H9 (cell line): ENCODE data around the gene SLC26A6. TPM values are rescaled to one million over a fixed set of nuclear protein-coding genes. Genes with fewer than 3 reads are reported as not detected.
A peak's percentile ranks its signal among the peaks of the same experiment; 100 is the strongest.

ENCODE experiments used
- DNase-seq: peaks from one replicate; pipeline ENCODE4 v3.0.0-alpha.2; 2017
- H2AFZ ChIP-seq: one replicate; pipeline ENCODE4 v1.6.1; 2013; ENCODE audit warnings: mild to moderate bottlenecking, low read length, control low read depth, moderate library complexity
- H2AK5ac ChIP-seq: 2 replicates; pipeline ENCODE4 v1.6.1; 2013; ENCODE audit warnings: low read length, control low read depth, mixed read lengths; ENCODE audit not compliant: insufficient read length
- H2BK120ac ChIP-seq: one replicate; pipeline ENCODE4 v1.6.1; 2013; ENCODE audit warnings: low read depth, mild to moderate bottlenecking, low read length, control low read depth, inconsistent platforms; ENCODE audit not compliant: poor library complexity, severe bottlenecking
- H2BK12ac ChIP-seq: 2 replicates; pipeline ENCODE4 v1.6.1; 2013; ENCODE audit warnings: low read length, control low read depth, mixed read lengths, low read depth; ENCODE audit not compliant: insufficient read length
- H2BK15ac ChIP-seq: 2 replicates; pipeline ENCODE4 v1.6.1; 2013; ENCODE audit warnings: low read depth, low read length, control low read depth
- H2BK20ac ChIP-seq: one replicate; pipeline ENCODE4 v1.6.1; 2013; ENCODE audit warnings: low read depth, mild to moderate bottlenecking, low read length, control low read depth, inconsistent platforms; ENCODE audit not compliant: poor library complexity, severe bottlenecking
- H2BK5ac ChIP-seq: 2 replicates; pipeline ENCODE4 v1.6.1; 2013; ENCODE audit warnings: low read length, control low read depth, mixed read lengths; ENCODE audit not compliant: insufficient read length
- H3K14ac ChIP-seq: 2 replicates; pipeline ENCODE4 v1.6.1; 2013; ENCODE audit warnings: low read length, control low read depth; ENCODE audit not compliant: insufficient read depth
- H3K18ac ChIP-seq: 2 replicates; pipeline ENCODE4 v1.6.1; 2013; ENCODE audit warnings: low read depth, mild to moderate bottlenecking, mixed read lengths, low read length, control low read depth; ENCODE audit not compliant: insufficient read length
- H3K23ac ChIP-seq: 2 replicates; pipeline ENCODE4 v1.6.1; 2013; ENCODE audit warnings: low read length, control low read depth, mixed read lengths, low read depth; ENCODE audit not compliant: insufficient read length
- H3K23me2 ChIP-seq: 2 replicates; pipeline ENCODE4 v1.6.1; 2013; ENCODE audit warnings: low read depth, mild to moderate bottlenecking, mixed read lengths, low read length, control low read depth; ENCODE audit not compliant: insufficient read length, poor library complexity, severe bottlenecking
- H3K27ac ChIP-seq: 2 replicates; pipeline ENCODE4 v1.5.1; 2013; ENCODE audit warnings: low read length, control low read depth, mixed read lengths, low read depth; ENCODE audit not compliant: insufficient read length
- H3K27me3 ChIP-seq: 2 replicates; pipeline ENCODE4 v1.6.1; 2013; ENCODE audit warnings: low read length, control low read depth, inconsistent platforms; ENCODE audit not compliant: insufficient read depth
- H3K4ac ChIP-seq: 2 replicates; pipeline ENCODE4 v1.6.1; 2013; ENCODE audit warnings: low read depth, mild to moderate bottlenecking, control low read depth, inconsistent platforms, low read length, moderate library complexity
- H3K4me1 ChIP-seq: 2 replicates; pipeline ENCODE4 v1.6.1; 2013; ENCODE audit warnings: low read length, control low read depth, inconsistent platforms; ENCODE audit not compliant: insufficient read depth
- H3K4me2 ChIP-seq: 2 replicates; pipeline ENCODE4 v1.6.1; 2013; ENCODE audit warnings: low read length, control low read depth, mixed read lengths; ENCODE audit not compliant: insufficient read length, insufficient read depth
- H3K56ac ChIP-seq: 2 replicates; pipeline ENCODE4 v1.6.1; 2013; ENCODE audit warnings: low read depth, mild to moderate bottlenecking, mixed read lengths, low read length, control low read depth; ENCODE audit not compliant: insufficient read length
- H3K79me1 ChIP-seq: 2 replicates; pipeline ENCODE4 v1.6.1; 2013; ENCODE audit warnings: low read depth, mild to moderate bottlenecking, moderate library complexity, low read length, control low read depth, inconsistent platforms; ENCODE audit not compliant: insufficient read depth, poor library complexity, severe bottlenecking
- H3K79me2 ChIP-seq: 2 replicates; pipeline ENCODE4 v1.6.1; 2013; ENCODE audit warnings: low read length, control low read depth, inconsistent platforms; ENCODE audit not compliant: insufficient read depth
- H3K9ac ChIP-seq: 2 replicates; pipeline ENCODE4 v1.6.1; 2013; ENCODE audit warnings: low read length, control low read depth, mixed read lengths; ENCODE audit not compliant: insufficient read length; ENCODE audit errors: extremely low read depth
- H3K9me3 ChIP-seq: one replicate; pipeline ENCODE4 v1.6.1; 2013; ENCODE audit warnings: low read depth, low read length, inconsistent platforms; ENCODE audit not compliant: control insufficient read depth
- H3T11ph ChIP-seq: one replicate; pipeline ENCODE4 v1.6.1; 2013; ENCODE audit warnings: mild to moderate bottlenecking, low read length, control low read depth, inconsistent platforms
- H4K20me1 ChIP-seq: one replicate; pipeline ENCODE4 v1.6.1; 2013; ENCODE audit not compliant: control insufficient read depth, insufficient read length, insufficient read depth
- H4K5ac ChIP-seq: 2 replicates; pipeline ENCODE4 v1.6.1; 2013; ENCODE audit warnings: low read depth, mild to moderate bottlenecking, mixed read lengths, low read length, control low read depth; ENCODE audit not compliant: insufficient read length
- H4K8ac ChIP-seq: replicated peaks from 2 replicates; pipeline ENCODE4 v1.6.1; 2013; ENCODE audit warnings: low read length, control low read depth, mixed read lengths, low read depth; ENCODE audit not compliant: insufficient read length
- H4K91ac ChIP-seq: 2 replicates; pipeline ENCODE4 v1.6.1; 2013; ENCODE audit warnings: low read depth, mild to moderate bottlenecking, moderate library complexity, mixed read lengths, low read length, control low read depth; ENCODE audit not compliant: insufficient read length
- H3K27ac Mint-ChIP-seq, 3 experiments: 2 replicates in 2 of 3; 3 replicates in 1 of 3; pipeline ENCODE4 v1.8.0; 2020 to 2021; ENCODE audit warnings: mixed read lengths in 3 of 3, mild to moderate bottlenecking in 1 of 3, moderate library complexity in 1 of 3
- H3K27me3 Mint-ChIP-seq: 2 replicates; pipeline ENCODE4 v1.8.0; 2021; ENCODE audit warnings: low read depth, mild to moderate bottlenecking, moderate library complexity, mixed read lengths
- H3K36me3 Mint-ChIP-seq, 3 experiments: 2 replicates in 2 of 3; 3 replicates in 1 of 3; pipeline ENCODE4 v1.8.0; 2020 to 2021; ENCODE audit warnings: low read depth in 3 of 3, mixed read lengths in 3 of 3; ENCODE audit not compliant: insufficient read depth in 1 of 3
- H3K4me1 Mint-ChIP-seq, 2 experiments: 2 replicates each; pipeline ENCODE4 v1.8.0; 2020; ENCODE audit warnings: mixed read lengths in 2 of 2
- H3K4me3 Mint-ChIP-seq, 2 experiments: 2 replicates in 1 of 2; 3 replicates in 1 of 2; pipeline ENCODE4 v1.8.0; 2020 to 2021; ENCODE audit warnings: mild to moderate bottlenecking in 2 of 2, mixed read lengths in 2 of 2, moderate library complexity in 1 of 2
- H3K9me3 Mint-ChIP-seq, 2 experiments: 2 replicates in 1 of 2; 3 replicates in 1 of 2; pipeline ENCODE4 v1.8.0; 2020; ENCODE audit warnings: mild to moderate bottlenecking in 2 of 2, mixed read lengths in 2 of 2, moderate library complexity in 1 of 2
- CTCF ChIP-seq: fragments of 200-600 bp; sonication (generic); conservative IDR thresholded peaks from 3 replicates; pipeline ENCODE4 v1.8.0; 2021; ENCODE audit warnings: antibody characterized with exemption, mild to moderate bottlenecking
- WGBS: extraction: QIAGEN DNeasy Blood & Tissue Kit; methylation state at CpG from one replicate; pipeline ENCODE4 v1.1.7; 2013; ENCODE audit warnings: missing lambda C conversion rate, low lambda C conversion rate, mixed read lengths; ENCODE audit not compliant: insufficient read length; ENCODE audit errors: extremely low coverage; 5-methylcytosine and 5-hydroxymethylcytosine counted together
- total RNA-seq: library from RNA; stranded (reverse); gene quantifications from 2 replicates; pipeline ENCODE4 v1.2.1, GENCODE V29; 2021

SLC26A6 gene
- total RNA-seq, 1 experiment from 2014 or later: 61.3 TPM

GRCh38 chr3:48614044-48614443, 21.2 kb downstream of the SLC26A6 start:
- no peak overlapping the region for H3K9ac ChIP-seq
- no peak overlapping the region for H2BK5ac ChIP-seq
- no peak overlapping the region for H4K5ac ChIP-seq
- no peaks in the 10 kb centered on the region for H3K27me3 ChIP-seq
- H2AK5ac ChIP-seq: no peak overlapping the region
- no peak overlapping the region for H2BK20ac ChIP-seq
- Mint-ChIP-seq H3K4me1 (peaks cover 3% of the 10 kb centered on the region in 2 experiments), H3K9me3 (peaks cover 17 to 19% of the 10 kb centered on the region in 2 experiments), H3K36me3 (peaks cover 15 to 38% (median 35%) of the 10 kb centered on the region in 3 experiments; a peak in 6 of 7 replicates), H3K27me3 (no peaks in the 10 kb centered on the region), H3K4me3 (no peak overlapping the region), H3K27ac (peak overlapping the region in 1 of 3 experiments; percentile 33; a peak in 1 of 7 replicates)
- H3K4ac ChIP-seq: no peak overlapping the region
- no peak overlapping the region for H2BK15ac ChIP-seq
- no peak overlapping the region for H2BK12ac ChIP-seq
- H4K91ac ChIP-seq: no peak overlapping the region
- no peaks in the 10 kb centered on the region for H3K79me1 ChIP-seq
- H4K20me1 ChIP-seq: no peaks in the 10 kb centered on the region
- H3K9me3 ChIP-seq: no peaks in the 10 kb centered on the region
- TF ChIP-seq CTCF: no peak
- H3K23ac ChIP-seq: no peak overlapping the region
- no peak overlapping the region for H3T11ph ChIP-seq
- peaks cover under 1% of the 10 kb centered on the region; the same call in 1 of the 2 replicates for H3K79me2 ChIP-seq
- H3K23me2 ChIP-seq: peaks cover 3% of the 10 kb centered on the region
- H3K4me2 ChIP-seq: no peak overlapping the region
- no peak overlapping the region for H2BK120ac ChIP-seq
- no peak for DNase-seq
- no peak overlapping the region for H3K14ac ChIP-seq
- no peak overlapping the region for H3K27ac ChIP-seq
- no peak overlapping the region for H4K8ac ChIP-seq
- no peaks in the 10 kb centered on the region for H3K4me1 ChIP-seq
- no peak overlapping the region for H2AFZ ChIP-seq
- H3K56ac ChIP-seq: no peak overlapping the region
- no peak overlapping the region for H3K18ac ChIP-seq
- no CpG with 5 or more reads among the region's 3 CpGs for whole genome bisulfite sequencing
